ENCODE measurements around the gene CAMTA1. TPM values are rescaled to one million over a fixed set of nuclear protein-coding genes. Genes with fewer than 3 reads are reported as not detected.
A peak's percentile ranks its signal among the peaks of the same experiment; 100 is the strongest.

Gene CAMTA1
- total and polyA plus RNA-seq, 2 experiments from 2014 or later = 213 to 341 TPM

- no peak for DNase-seq (ENCODE audit: low read depth in 1 of 2, low spot score in 1 of 2)
- H3K9me3 ChIP-seq (ENCODE audit: low read depth) = no peaks in the 10 kb centered on the region
- H3K4me3 ChIP-seq = no peak overlapping the region
- H3K27me3 ChIP-seq = no peaks in the 10 kb centered on the region
- H3K4me1 ChIP-seq (ENCODE audit: low read depth) = peaks cover 15% of the 10 kb centered on the region
- H3K36me3 ChIP-seq = no peaks in the 10 kb centered on the region
- TF ChIP-seq CTCF (IDR thresholded peaks at IDR 0.05; ENCODE audit: low read depth, low read length) = no peak
- H3K27ac ChIP-seq = no peak overlapping the region
These were observed 124.6 kb downstream of the CAMTA1 start for GRCh38 chr1:6909857-6910256.

GRCh38 chr1:6911021-6911941 is 126.0 kb downstream of the CAMTA1 start:
- DNase-seq (ENCODE audit: low read depth in 1 of 2, low spot score in 1 of 2) = no peak

GRCh38 chr1:6911974-6912373 is 126.7 kb downstream of the CAMTA1 start:
- H3K27ac ChIP-seq = no peak overlapping the region

More at GRCh38 chr1:6911021-6911941, 126.0 kb downstream of the CAMTA1 start:
- no peak overlapping the region for H3K4me3 ChIP-seq
- no peaks in the 10 kb centered on the region for H3K36me3 ChIP-seq
- H3K27me3 ChIP-seq = no peaks in the 10 kb centered on the region
- peaks cover 15% of the 10 kb centered on the region for H3K4me1 ChIP-seq (ENCODE audit: low read depth)
- no peak for TF ChIP-seq CTCF (IDR thresholded peaks at IDR 0.05; ENCODE audit: low read depth, low read length)
- H3K27ac ChIP-seq = no peak overlapping the region
- no peaks in the 10 kb centered on the region for H3K9me3 ChIP-seq (ENCODE audit: low read depth)

GRCh38 chr1:6912518-6912917 is 127.3 kb downstream of the CAMTA1 start:
- no peaks in the 10 kb centered on the region for H3K9me3 ChIP-seq (ENCODE audit: low read depth)
- no peak for TF ChIP-seq CTCF (IDR thresholded peaks at IDR 0.05; ENCODE audit: low read depth, low read length)
- H3K36me3 ChIP-seq = no peaks in the 10 kb centered on the region
- DNase-seq (ENCODE audit: low read depth in 1 of 2, low spot score in 1 of 2) = no peak
- no peaks in the 10 kb centered on the region for H3K27me3 ChIP-seq
- H3K27ac ChIP-seq = no peak overlapping the region
- peaks cover 15% of the 10 kb centered on the region for H3K4me1 ChIP-seq (ENCODE audit: low read depth)
- H3K4me3 ChIP-seq = no peak overlapping the region

More at GRCh38 chr1:6911974-6912373, 126.7 kb downstream of the CAMTA1 start:
- no peaks in the 10 kb centered on the region for H3K9me3 ChIP-seq (ENCODE audit: low read depth)
- no peak overlapping the region for H3K4me3 ChIP-seq
- no peaks in the 10 kb centered on the region for H3K27me3 ChIP-seq
- DNase-seq (ENCODE audit: low read depth in 1 of 2, low spot score in 1 of 2) = peak in 1 of 2 donors; percentile 69
- H3K36me3 ChIP-seq = no peaks in the 10 kb centered on the region
- no peak for TF ChIP-seq CTCF (IDR thresholded peaks at IDR 0.05; ENCODE audit: low read depth, low read length)
- H3K4me1 ChIP-seq (ENCODE audit: low read depth) = peaks cover 15% of the 10 kb centered on the region

GRCh38 chr1:6913086-6913485 is 127.8 kb downstream of the CAMTA1 start:
- H3K27ac ChIP-seq = no peak overlapping the region
- no peak for DNase-seq (ENCODE audit: low read depth in 1 of 2, low spot score in 1 of 2)
- no peak overlapping the region for H3K4me3 ChIP-seq
- H3K9me3 ChIP-seq (ENCODE audit: low read depth) = no peaks in the 10 kb centered on the region
- no peaks in the 10 kb centered on the region for H3K36me3 ChIP-seq
- peaks cover 15% of the 10 kb centered on the region for H3K4me1 ChIP-seq (ENCODE audit: low read depth)
- H3K27me3 ChIP-seq = no peaks in the 10 kb centered on the region
- no peak for TF ChIP-seq CTCF (IDR thresholded peaks at IDR 0.05; ENCODE audit: low read depth, low read length)

Data from cardiac muscle cell (in vitro differentiated cells and primary cell).